HCT116 (cell line): ENCODE results near the gene AFAP1. TPM values are rescaled to one million over a fixed set of nuclear protein-coding genes. Genes with fewer than 3 reads are reported as not detected.

Experiments
- ATAC-seq: fragments of 200-7000 bp; cut with Tn5 transposase; 2 replicates; pipeline ENCODE4 v1.9.1; 2020; ENCODE audit warnings: mild to moderate bottlenecking, moderate library complexity
- BruUV-seq: library from RNA; stranded (reverse); fragments of 400-500 nt; replicated peaks from 2 replicates; lab custom pipeline; 2021; lab: Mats Ljungman, UMichigan
- CTCF ChIA-PET: fragments of 300-600 bp; sonication (Branson Sonifier 250); formaldehyde crosslinking; loops from one replicate; lab custom pipeline; 2021; ENCODE audit warnings: antibody characterized with exemption; lab: Charles Lee
- POLR2A ChIA-PET: fragments of 300-600, 350-600 bp; sonication (Branson Sonifier 250); formaldehyde crosslinking; loops from one replicate; lab custom pipeline; 2021; ENCODE audit warnings: antibody characterized with exemption; lab: Charles Lee
- RAD21 ChIA-PET, 2 experiments: fragments of 300-600 bp; sonication (Branson Sonifier 250); formaldehyde crosslinking; loops; one replicate each; lab custom pipeline; 2023; ENCODE audit warnings: low total read pairs in 2 of 2; ENCODE audit not compliant: uncharacterized antibody in 2 of 2, unreplicated experiment in 2 of 2, low non-redundant PET in 1 of 2; lab: Charles Lee
- DNase-seq: peaks from one replicate; pipeline ENCODE4 v3.0.0-alpha.2; 2010; ENCODE audit warnings: low read depth, low spot score
- H2AFZ ChIP-seq: fragments of 200-600 bp; shearing (Covaris generic), sonication (generic); 2 replicates; pipeline ENCODE4 v1.6.1; 2017; ENCODE audit warnings: low read depth, mixed run types, mixed read lengths, antibody characterized with exemption, low read length; ENCODE audit not compliant: poor library complexity, severe bottlenecking
- H3K27ac ChIP-seq: 2 replicates; pipeline ENCODE4 v1.5.1; 2012; ENCODE audit warnings: low read depth, low read length
- H3K27me3 ChIP-seq: fragments of 200-600 bp; sonication (generic); 2 replicates; pipeline ENCODE4 v1.6.1; 2016; ENCODE audit warnings: mixed run types, low read length, mixed read lengths; ENCODE audit not compliant: insufficient read depth
- H3K36me3 ChIP-seq, 2 experiments: fragments of 200-500 bp in 1 of 2; fragments of 200-600 bp in 1 of 2; sonication (Bioruptor generic) in 1 of 2; sonication (generic) in 1 of 2; 2 replicates each; pipeline versions ENCODE4 v1.5.1 to v1.6.1; 2014 to 2016; ENCODE audit warnings: low read length in 2 of 2, inconsistent platforms in 1 of 2, mixed read lengths in 1 of 2, mixed run types in 1 of 2; ENCODE audit not compliant: insufficient read depth in 2 of 2, control insufficient read depth in 1 of 2
- H3K4me1 ChIP-seq, 2 experiments: fragments of 200-600 bp in 1 of 2; sonication (generic) in 1 of 2; 2 replicates each; pipeline versions ENCODE4 v1.5.1 to v1.6.1; 2012 to 2017; ENCODE audit warnings: low read length in 2 of 2, inconsistent platforms in 1 of 2, mild to moderate bottlenecking in 1 of 2, mixed read lengths in 1 of 2, mixed run types in 1 of 2, moderate library complexity in 1 of 2; ENCODE audit not compliant: insufficient read depth in 2 of 2, control insufficient read depth in 1 of 2
- H3K4me2 ChIP-seq: fragments of 200-600 bp; sonication (generic); 2 replicates; pipeline ENCODE4 v1.6.1; 2017; ENCODE audit warnings: mixed run types, low read length, mixed read lengths
- H3K4me3 ChIP-seq, 2 experiments: fragments of 200-600 bp in 1 of 2; sonication (generic) in 1 of 2; replicated peaks in 1 of 2; 2 replicates each; pipeline ENCODE4 v1.5.1; 2011 to 2016; ENCODE audit warnings: low read length in 2 of 2, control low read depth in 1 of 2, low read depth in 1 of 2, mild to moderate bottlenecking in 1 of 2, mixed read lengths in 1 of 2, mixed run types in 1 of 2
- H3K79me2 ChIP-seq: fragments of 200-600 bp; sonication (generic); 2 replicates; pipeline ENCODE4 v1.6.1; 2017; ENCODE audit warnings: mild to moderate bottlenecking, mixed run types, low read length, moderate library complexity, mixed read lengths; ENCODE audit not compliant: insufficient read depth
- H3K9ac ChIP-seq: fragments of 200-600 bp; sonication (generic); 2 replicates; pipeline ENCODE4 v1.6.1; 2016; ENCODE audit warnings: low read length, mixed read lengths
- H3K9me2 ChIP-seq: fragments of 200-600 bp; sonication (generic), shearing (Covaris generic); 2 replicates; pipeline ENCODE4 v1.6.1; 2017; ENCODE audit warnings: mixed run types, mild to moderate bottlenecking, moderate library complexity; ENCODE audit not compliant: insufficient read depth
- H3K9me3 ChIP-seq, 2 experiments: fragments of 200-500 bp in 1 of 2; fragments of 200-600 bp in 1 of 2; sonication (Bioruptor generic) in 1 of 2; sonication (generic) in 1 of 2; 2 replicates each; pipeline ENCODE4 v1.6.1; 2014 to 2017; ENCODE audit warnings: low read length in 2 of 2, mixed read lengths in 2 of 2, inconsistent platforms in 1 of 2, low read depth in 1 of 2, mild to moderate bottlenecking in 1 of 2, mixed run types in 1 of 2, moderate library complexity in 1 of 2; ENCODE audit not compliant: control insufficient read depth in 1 of 2, insufficient read depth in 1 of 2
- H4K20me1 ChIP-seq: fragments of 200-600 bp; sonication (generic), shearing (Covaris generic); 2 replicates; pipeline ENCODE4 v1.6.1; 2017; ENCODE audit warnings: mixed run types, mild to moderate bottlenecking, moderate library complexity; ENCODE audit not compliant: insufficient read depth
- CBX3 ChIP-seq: IDR thresholded peaks from 2 replicates; pipeline ENCODE4 v1.6.1; 2012; ENCODE audit warnings: low read depth
- ELF1 ChIP-seq: IDR thresholded peaks from 2 replicates; pipeline ENCODE4 v1.6.1; 2012; ENCODE audit warnings: low read depth, borderline replicate concordance
- EZH2 ChIP-seq: fragments of 200-600 bp; sonication (generic); IDR thresholded peaks from 2 replicates; pipeline ENCODE4 v1.6.1; 2017; ENCODE audit warnings: antibody characterized with exemption, mixed run types
- EZH2phosphoT487 ChIP-seq: fragments of 200-600 bp; IDR thresholded peaks from 2 replicates; pipeline ENCODE4 v1.6.1; 2018; ENCODE audit warnings: antibody characterized with exemption, borderline replicate concordance
- JUND ChIP-seq: IDR thresholded peaks from 2 replicates; pipeline ENCODE4 v1.6.1; 2012
- POLR2A ChIP-seq: IDR thresholded peaks from 2 replicates; pipeline ENCODE4 v1.7.0; 2011; ENCODE audit warnings: borderline replicate concordance; ENCODE audit not compliant: insufficient read depth, insufficient read length; ENCODE audit errors: extremely low read depth
- POLR2AphosphoS5 ChIP-seq: IDR thresholded peaks from 2 replicates; pipeline ENCODE4 v1.6.1; 2011; ENCODE audit warnings: mild to moderate bottlenecking, low read depth, low read length, moderate library complexity
- SIN3A ChIP-seq: IDR thresholded peaks from 2 replicates; pipeline ENCODE4 v1.6.1; 2012; ENCODE audit warnings: low read depth
- SP1 ChIP-seq: IDR thresholded peaks from 2 replicates; pipeline ENCODE4 v1.6.1; 2012; ENCODE audit warnings: low read depth
- SRF ChIP-seq: IDR thresholded peaks from 2 replicates; pipeline ENCODE4 v1.6.1; 2012; ENCODE audit warnings: low read depth
- TCF7L2 ChIP-seq: IDR thresholded peaks from 2 replicates; pipeline ENCODE4 v1.7.0; 2011; ENCODE audit warnings: borderline replicate concordance, inconsistent platforms; ENCODE audit not compliant: insufficient read depth, insufficient read length; ENCODE audit errors: extremely low read depth
- YY1 ChIP-seq: IDR thresholded peaks from 2 replicates; pipeline ENCODE4 v1.6.1; 2011; ENCODE audit warnings: low read length, low read depth, moderate library complexity, mild to moderate bottlenecking; ENCODE audit not compliant: insufficient replicate concordance; ENCODE audit errors: extremely low read depth
- ZNF274 ChIP-seq: fragments of 200-500 bp; sonication (Bioruptor generic); IDR thresholded peaks from 2 replicates; pipeline ENCODE4 v1.6.1; 2014; ENCODE audit warnings: mild to moderate bottlenecking, low read depth, low read length, inconsistent platforms
- intact Hi-C: fragments of 100-400 bp; cut with micrococcal nuclease; formaldehyde crosslinking; loops from 2 replicates; pipeline ENCODE4 v1.10.0; 2022
- total RNA-seq: library from RNA; stranded (reverse); gene quantifications from one replicate; pipeline ENCODE4 v1.2.1, GENCODE V29; 2021; ENCODE audit not compliant: unreplicated experiment
- TF ChIP-seq, protein P1 (sequence below): IDR thresholded peaks from 2 replicates; pipeline ENCODE4 v1.6.1; 2011; ENCODE audit warnings: mild to moderate bottlenecking, low read length, moderate library complexity; ENCODE audit not compliant: insufficient replicate concordance; ENCODE audit errors: extremely low read depth
- TF ChIP-seq, protein P2 (sequence below): IDR thresholded peaks from 2 replicates; pipeline ENCODE4 v1.6.1; 2012; ENCODE audit warnings: low read depth

The AFAP1 gene
- total RNA-seq, 1 experiment from 2014 or later = 19.4 TPM

DNA sequence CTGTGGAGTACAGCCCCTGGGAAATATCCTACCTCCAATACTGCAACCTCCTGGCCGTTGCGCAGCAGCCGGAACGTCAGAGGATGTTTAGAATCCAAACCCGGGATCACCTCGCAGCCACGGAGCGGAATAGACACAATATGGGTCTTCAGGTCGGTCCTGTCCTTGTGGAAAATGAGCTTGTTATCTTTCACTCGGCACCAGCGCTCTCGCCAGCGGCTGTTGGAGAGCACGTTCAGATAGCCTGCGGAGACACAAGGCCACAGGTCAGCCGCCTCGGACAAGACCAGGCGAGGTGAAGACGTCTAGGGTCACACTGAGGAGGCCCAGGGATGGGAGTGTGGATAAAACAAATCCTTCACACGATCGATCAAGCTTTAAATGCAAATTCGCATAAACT, 139.3 kb downstream of the AFAP1 start:
- TF ChIP-seq POLR2A (no peak), CBX3 (no peak), SRF (no peak), JUND (no peak), SIN3A (no peak), POLR2AphosphoS5 (no peak), EZH2 (no peak), EZH2phosphoT487 (no peak), TCF7L2 (no peak), ELF1 (no peak), SP1 (no peak), YY1 (no peak), ZNF274 (no peak)
- TF ChIP-seq, protein P1, sequence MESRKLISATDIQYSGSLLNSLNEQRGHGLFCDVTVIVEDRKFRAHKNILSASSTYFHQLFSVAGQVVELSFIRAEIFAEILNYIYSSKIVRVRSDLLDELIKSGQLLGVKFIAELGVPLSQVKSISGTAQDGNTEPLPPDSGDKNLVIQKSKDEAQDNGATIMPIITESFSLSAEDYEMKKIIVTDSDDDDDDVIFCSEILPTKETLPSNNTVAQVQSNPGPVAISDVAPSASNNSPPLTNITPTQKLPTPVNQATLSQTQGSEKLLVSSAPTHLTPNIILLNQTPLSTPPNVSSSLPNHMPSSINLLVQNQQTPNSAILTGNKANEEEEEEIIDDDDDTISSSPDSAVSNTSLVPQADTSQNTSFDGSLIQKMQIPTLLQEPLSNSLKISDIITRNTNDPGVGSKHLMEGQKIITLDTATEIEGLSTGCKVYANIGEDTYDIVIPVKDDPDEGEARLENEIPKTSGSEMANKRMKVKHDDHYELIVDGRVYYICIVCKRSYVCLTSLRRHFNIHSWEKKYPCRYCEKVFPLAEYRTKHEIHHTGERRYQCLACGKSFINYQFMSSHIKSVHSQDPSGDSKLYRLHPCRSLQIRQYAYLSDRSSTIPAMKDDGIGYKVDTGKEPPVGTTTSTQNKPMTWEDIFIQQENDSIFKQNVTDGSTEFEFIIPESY = no peak
- TF ChIP-seq, protein P2, sequence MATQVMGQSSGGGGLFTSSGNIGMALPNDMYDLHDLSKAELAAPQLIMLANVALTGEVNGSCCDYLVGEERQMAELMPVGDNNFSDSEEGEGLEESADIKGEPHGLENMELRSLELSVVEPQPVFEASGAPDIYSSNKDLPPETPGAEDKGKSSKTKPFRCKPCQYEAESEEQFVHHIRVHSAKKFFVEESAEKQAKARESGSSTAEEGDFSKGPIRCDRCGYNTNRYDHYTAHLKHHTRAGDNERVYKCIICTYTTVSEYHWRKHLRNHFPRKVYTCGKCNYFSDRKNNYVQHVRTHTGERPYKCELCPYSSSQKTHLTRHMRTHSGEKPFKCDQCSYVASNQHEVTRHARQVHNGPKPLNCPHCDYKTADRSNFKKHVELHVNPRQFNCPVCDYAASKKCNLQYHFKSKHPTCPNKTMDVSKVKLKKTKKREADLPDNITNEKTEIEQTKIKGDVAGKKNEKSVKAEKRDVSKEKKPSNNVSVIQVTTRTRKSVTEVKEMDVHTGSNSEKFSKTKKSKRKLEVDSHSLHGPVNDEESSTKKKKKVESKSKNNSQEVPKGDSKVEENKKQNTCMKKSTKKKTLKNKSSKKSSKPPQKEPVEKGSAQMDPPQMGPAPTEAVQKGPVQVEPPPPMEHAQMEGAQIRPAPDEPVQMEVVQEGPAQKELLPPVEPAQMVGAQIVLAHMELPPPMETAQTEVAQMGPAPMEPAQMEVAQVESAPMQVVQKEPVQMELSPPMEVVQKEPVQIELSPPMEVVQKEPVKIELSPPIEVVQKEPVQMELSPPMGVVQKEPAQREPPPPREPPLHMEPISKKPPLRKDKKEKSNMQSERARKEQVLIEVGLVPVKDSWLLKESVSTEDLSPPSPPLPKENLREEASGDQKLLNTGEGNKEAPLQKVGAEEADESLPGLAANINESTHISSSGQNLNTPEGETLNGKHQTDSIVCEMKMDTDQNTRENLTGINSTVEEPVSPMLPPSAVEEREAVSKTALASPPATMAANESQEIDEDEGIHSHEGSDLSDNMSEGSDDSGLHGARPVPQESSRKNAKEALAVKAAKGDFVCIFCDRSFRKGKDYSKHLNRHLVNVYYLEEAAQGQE = no peak
- TF ChIP-seq, all 23 proteins: peak for 0
- no peak overlapping the region for H3K27ac ChIP-seq
- H3K9me3 ChIP-seq = no peaks in the 10 kb centered on the region
- BruUV-seq = no TSS peak
- no peaks in the 10 kb centered on the region for H3K9me2 ChIP-seq
- no peaks in the 10 kb centered on the region for H3K79me2 ChIP-seq
- H2AFZ ChIP-seq = no peak overlapping the region
- H3K9ac ChIP-seq = no peak overlapping the region
- ChIA-PET CTCF (no interaction called here), RAD21 (no interaction called here), POLR2A (no interaction called here)
- no peak for ATAC-seq
- H3K27me3 ChIP-seq = no peaks in the 10 kb centered on the region
- peaks cover 2% of the 10 kb centered on the region in 2 experiments; a peak in 1 of 4 replicates for H3K4me1 ChIP-seq
- peaks cover 9 to 12% of the 10 kb centered on the region in 2 experiments; a peak in 3 of 4 replicates for H3K36me3 ChIP-seq
- H4K20me1 ChIP-seq = no peaks in the 10 kb centered on the region
- H3K4me2 ChIP-seq = no peak overlapping the region
- H3K4me3 ChIP-seq = no peak overlapping the region
- intact Hi-C loops = no loop called here
- DNase-seq = no peak
